OCI-LY1 (cell line): Measurements from ENCODE around the gene PUM2.

ENCODE experiments used
- H2AFZ ChIP-seq: fragments of 200-600 bp; sonication (generic), shearing (Covaris generic); 2 replicates; pipeline ENCODE4 v1.6.0; 2014; ENCODE audit warnings: antibody characterized with exemption, mild to moderate bottlenecking, low read length
- H3F3A ChIP-seq: fragments of 200-600 bp; sonication (generic), shearing (Covaris generic); 2 replicates; pipeline ENCODE4 v1.6.0; 2014; ENCODE audit warnings: mild to moderate bottlenecking, antibody characterized with exemption, low read length, moderate library complexity; ENCODE audit not compliant: insufficient read depth
- H3K27ac ChIP-seq: fragments of 200-600 bp; sonication (generic); 2 replicates; pipeline ENCODE4 v1.5.1; 2014; ENCODE audit warnings: low read length, mixed run types, mild to moderate bottlenecking, low read depth; ENCODE audit not compliant: poor library complexity, severe bottlenecking
- H3K27me3 ChIP-seq: fragments of 200-600 bp; sonication (generic); 2 replicates; pipeline ENCODE4 v1.6.0; 2014; ENCODE audit warnings: antibody characterized with exemption, mild to moderate bottlenecking, low read length, moderate library complexity; ENCODE audit not compliant: insufficient read depth
- H3K36me3 ChIP-seq: fragments of 200-600 bp; sonication (generic); 2 replicates; pipeline ENCODE4 v1.6.1; 2014; ENCODE audit warnings: mild to moderate bottlenecking, antibody characterized with exemption, low read length, moderate library complexity, mixed read lengths; ENCODE audit not compliant: insufficient read depth
- H3K4me1 ChIP-seq: fragments of 200-600 bp; sonication (generic); 2 replicates; pipeline ENCODE4 v1.5.1; 2014; ENCODE audit warnings: mild to moderate bottlenecking, low read length, moderate library complexity; ENCODE audit not compliant: insufficient read depth, severe bottlenecking
- H3K4me2 ChIP-seq: fragments of 200-600 bp; sonication (generic), shearing (Covaris generic); 2 replicates; pipeline ENCODE4 v1.6.1; 2014; ENCODE audit warnings: low read length
- H3K4me3 ChIP-seq: fragments of 200-600 bp; sonication (generic); 2 replicates; pipeline ENCODE4 v1.5.1; 2014; ENCODE audit warnings: low read length, low read depth, mild to moderate bottlenecking, mixed read lengths; ENCODE audit not compliant: poor library complexity, severe bottlenecking
- H3K79me2 ChIP-seq: fragments of 200-600 bp; shearing (Covaris generic); 2 replicates; pipeline ENCODE4 v1.6.1; 2016; ENCODE audit warnings: mixed run types, low read length, mixed read lengths; ENCODE audit not compliant: insufficient read depth
- H3K9ac ChIP-seq: fragments of 200-600 bp; sonication (generic), shearing (Covaris generic); 2 replicates; pipeline ENCODE4 v1.6.1; 2014; ENCODE audit warnings: mild to moderate bottlenecking, low read length, mixed read lengths
- H3K9me2 ChIP-seq: fragments of 200-600 bp; sonication (generic), shearing (Covaris generic); 2 replicates; pipeline ENCODE4 v1.6.1; 2014; ENCODE audit warnings: low read depth, mild to moderate bottlenecking, low read length, mixed read lengths
- H3K9me3 ChIP-seq: fragments of 200-600 bp; shearing (Covaris generic); 2 replicates; pipeline ENCODE4 v1.6.1; 2014; ENCODE audit warnings: low read length, mixed read lengths
- H4K20me1 ChIP-seq: fragments of 200-600 bp; sonication (generic), shearing (Covaris generic); 2 replicates; pipeline ENCODE4 v1.6.0; 2016; ENCODE audit warnings: mild to moderate bottlenecking, low read length; ENCODE audit not compliant: insufficient read depth
- EZH2 ChIP-seq: fragments of 200-600 bp; sonication (generic), shearing (Covaris generic); IDR thresholded peaks from 2 replicates; pipeline ENCODE4 v1.8.0; 2017; ENCODE audit warnings: borderline replicate concordance, mixed run types, mild to moderate bottlenecking, antibody characterized with exemption, low read length, moderate library complexity, mixed read lengths
- TF ChIP-seq, protein P1 (sequence below): fragments of 200-600 bp; sonication (generic), shearing (Covaris generic); IDR thresholded peaks from 2 replicates; pipeline ENCODE4 v1.5.1; 2017; ENCODE audit warnings: mild to moderate bottlenecking, antibody characterized with exemption, low read length, moderate library complexity, mixed read lengths

PUM2 gene

DNA sequence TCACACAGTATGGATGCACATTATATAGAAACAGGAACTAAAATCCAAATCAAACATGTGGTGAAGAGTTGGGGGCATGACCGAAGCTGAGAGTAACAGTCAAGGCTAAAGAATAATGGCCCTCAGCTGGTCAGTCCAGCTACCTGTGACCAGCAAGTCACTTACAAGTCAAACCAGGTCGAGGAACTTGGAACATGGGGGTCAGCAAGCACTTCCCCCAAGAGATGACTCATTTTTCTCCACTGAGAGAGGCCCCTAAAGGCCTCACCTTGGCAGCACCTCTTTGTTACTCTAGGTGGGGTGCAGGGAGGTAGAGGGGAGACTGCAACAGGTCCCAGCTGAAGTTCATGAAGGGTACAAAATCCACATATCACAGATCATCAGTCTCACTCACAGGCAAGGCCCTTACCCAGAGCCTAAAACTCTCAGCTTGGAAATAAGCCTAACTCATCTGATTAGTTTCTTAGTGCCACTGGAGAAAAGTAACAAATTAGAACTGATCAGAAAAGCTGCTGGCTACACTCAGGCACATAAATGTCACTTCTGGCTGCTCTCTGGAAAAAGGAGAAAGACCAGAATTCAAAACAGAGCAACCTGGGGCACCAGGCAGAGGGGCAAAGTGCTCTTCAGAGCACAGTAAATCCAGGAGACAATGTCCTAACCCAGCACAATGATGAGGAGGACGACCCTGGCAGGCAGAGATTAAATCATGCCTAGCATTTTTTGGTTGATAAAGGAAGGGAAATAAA is 129.7 kb downstream of the PUM2 start:
- no peak overlapping the region for H3K9ac ChIP-seq
- no peak for TF ChIP-seq EZH2
- TF ChIP-seq, protein P1, sequence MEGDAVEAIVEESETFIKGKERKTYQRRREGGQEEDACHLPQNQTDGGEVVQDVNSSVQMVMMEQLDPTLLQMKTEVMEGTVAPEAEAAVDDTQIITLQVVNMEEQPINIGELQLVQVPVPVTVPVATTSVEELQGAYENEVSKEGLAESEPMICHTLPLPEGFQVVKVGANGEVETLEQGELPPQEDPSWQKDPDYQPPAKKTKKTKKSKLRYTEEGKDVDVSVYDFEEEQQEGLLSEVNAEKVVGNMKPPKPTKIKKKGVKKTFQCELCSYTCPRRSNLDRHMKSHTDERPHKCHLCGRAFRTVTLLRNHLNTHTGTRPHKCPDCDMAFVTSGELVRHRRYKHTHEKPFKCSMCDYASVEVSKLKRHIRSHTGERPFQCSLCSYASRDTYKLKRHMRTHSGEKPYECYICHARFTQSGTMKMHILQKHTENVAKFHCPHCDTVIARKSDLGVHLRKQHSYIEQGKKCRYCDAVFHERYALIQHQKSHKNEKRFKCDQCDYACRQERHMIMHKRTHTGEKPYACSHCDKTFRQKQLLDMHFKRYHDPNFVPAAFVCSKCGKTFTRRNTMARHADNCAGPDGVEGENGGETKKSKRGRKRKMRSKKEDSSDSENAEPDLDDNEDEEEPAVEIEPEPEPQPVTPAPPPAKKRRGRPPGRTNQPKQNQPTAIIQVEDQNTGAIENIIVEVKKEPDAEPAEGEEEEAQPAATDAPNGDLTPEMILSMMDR: no peak

DNA sequence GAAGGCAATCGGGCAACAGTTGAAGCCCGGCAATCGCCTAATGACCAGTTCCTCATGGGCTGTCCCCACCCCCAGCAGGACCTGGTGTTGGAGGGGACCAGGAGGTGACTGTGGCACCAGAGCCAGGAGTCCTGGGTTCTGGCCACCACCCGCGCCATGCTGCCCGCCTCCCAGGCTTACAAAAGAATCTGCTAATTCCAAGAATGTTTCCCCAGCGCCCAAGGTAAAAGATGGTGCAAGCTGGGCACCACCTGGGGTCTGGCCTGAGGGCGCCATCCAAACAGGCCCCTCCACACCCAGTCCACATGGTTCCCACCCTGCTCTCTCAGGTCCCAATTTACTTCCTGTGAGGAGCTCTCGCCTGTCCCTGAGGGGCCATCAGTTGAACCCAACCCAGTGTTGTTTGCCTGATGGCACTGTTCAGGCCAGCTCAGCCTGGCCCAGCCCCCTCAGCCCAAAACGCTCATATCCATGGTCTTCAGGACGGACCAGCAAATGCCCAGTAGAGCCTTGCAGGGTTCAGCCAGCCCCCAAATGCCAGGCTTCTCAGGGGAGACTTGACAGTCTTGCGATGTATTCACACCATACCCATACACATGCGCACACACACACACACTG is 130.8 kb downstream of the PUM2 start:
- Histone ChIP-seq H3K9ac (no peak overlapping the region), H4K20me1 (no peaks in the 10 kb centered on the region), H3K79me2 (no peaks in the 10 kb centered on the region), H3K4me1 (no peaks in the 10 kb centered on the region), H2AFZ (no peak overlapping the region), H3K4me3 (no peak overlapping the region), H3K36me3 (no peaks in the 10 kb centered on the region), H3K4me2 (no peak overlapping the region), H3K9me3 (no peaks in the 10 kb centered on the region), H3F3A (no peaks in the 10 kb centered on the region), H3K9me2 (no peaks in the 10 kb centered on the region), H3K27ac (no peak overlapping the region), H3K27me3 (peaks cover 11% of the 10 kb centered on the region; the same call in 1 of the 2 replicates)
- no peak for TF ChIP-seq EZH2
- TF ChIP-seq, protein P1: no peak

More for the DNA sequence above, 129.7 kb downstream of the PUM2 start:
- Histone ChIP-seq H3K4me3 (no peak overlapping the region), H3K27me3 (peaks cover 13% of the 10 kb centered on the region; the same call in 1 of the 2 replicates), H3K36me3 (no peaks in the 10 kb centered on the region), H3K4me1 (no peaks in the 10 kb centered on the region), H3K79me2 (no peaks in the 10 kb centered on the region), H4K20me1 (no peaks in the 10 kb centered on the region), H3K9me2 (no peaks in the 10 kb centered on the region), H2AFZ (no peak overlapping the region), H3K27ac (no peak overlapping the region), H3K9me3 (no peaks in the 10 kb centered on the region), H3K4me2 (no peak overlapping the region), H3F3A (no peaks in the 10 kb centered on the region)

DNA sequence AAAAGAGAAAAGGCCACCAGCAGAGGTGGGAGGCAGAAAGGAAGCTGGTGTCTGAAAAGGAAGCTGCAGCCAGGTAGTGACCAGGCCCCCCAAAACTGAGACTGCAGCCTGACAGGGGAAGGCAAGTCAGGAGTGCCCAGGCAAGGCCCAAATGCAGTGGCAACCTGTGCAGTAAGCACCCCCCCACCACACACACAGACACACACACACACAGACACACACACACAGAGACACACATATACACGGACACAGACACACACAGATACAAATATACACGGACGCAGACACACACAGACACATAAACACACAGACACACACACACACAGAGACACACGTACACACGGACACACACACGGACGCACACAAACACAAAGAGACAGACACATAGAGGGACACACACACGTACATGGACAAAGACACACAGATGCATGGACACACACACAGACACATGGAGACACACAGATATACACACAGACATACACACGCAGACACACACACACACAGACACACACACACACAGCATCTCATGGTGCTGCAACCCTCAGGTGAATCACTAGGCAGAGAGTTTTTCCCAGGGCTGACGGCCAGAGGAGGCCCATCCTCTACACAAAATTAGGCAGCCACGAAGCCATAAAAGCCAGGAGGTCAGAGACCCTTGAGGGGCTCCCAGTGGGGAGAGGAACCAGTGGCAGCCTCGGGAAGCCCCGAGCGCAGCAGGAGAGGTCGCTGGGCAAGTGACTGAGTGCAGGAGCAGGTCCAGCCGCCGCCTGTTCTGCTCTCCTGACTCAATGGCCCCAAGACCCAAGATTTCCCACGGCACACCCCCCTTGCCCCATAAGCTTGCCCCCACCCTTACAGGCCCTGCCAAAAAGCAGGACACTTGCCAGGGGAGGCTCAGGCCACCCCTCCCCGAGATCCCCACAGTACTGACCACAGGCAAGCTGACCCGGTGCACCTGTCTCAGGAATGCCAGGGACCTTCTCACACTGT is 132.0 kb downstream of the PUM2 start:
- Histone ChIP-seq H3K4me2 (no peak overlapping the region), H3K9me3 (no peaks in the 10 kb centered on the region), H3K4me3 (no peak overlapping the region), H3K9ac (no peak overlapping the region), H3K27ac (no peak overlapping the region), H2AFZ (no peak overlapping the region), H3K4me1 (no peaks in the 10 kb centered on the region), H3K79me2 (no peaks in the 10 kb centered on the region), H3K36me3 (no peaks in the 10 kb centered on the region), H3K9me2 (no peaks in the 10 kb centered on the region), H3F3A (no peaks in the 10 kb centered on the region), H4K20me1 (no peaks in the 10 kb centered on the region), H3K27me3 (peaks cover 11% of the 10 kb centered on the region; the same call in 1 of the 2 replicates)
- no peak for TF ChIP-seq EZH2
- TF ChIP-seq, protein P1: no peak
